Mesenteric fat pad (tissue), 1 donor: ENCODE data around the gene ARPC1B. TPM values are rescaled to one million over a fixed set of nuclear protein-coding genes. Genes with fewer than 3 reads are reported as not detected.

Experiments
- DNase-seq: peaks from one replicate; pipeline ENCODE4 v3.0.0-alpha.2; 2020; ENCODE audit warnings: low spot score
- total RNA-seq: library from RNA; stranded (reverse); fragmentation: NEBNext Ultra II Directional; extraction: Animal tissue kit (Norgen Biotek cat#: 25700); gene quantifications from one replicate; pipeline ENCODE4 v1.2.1, GENCODE V29; 2021
- donor health status: DM: yes; HTN: yes; CAD: no.

Gene ARPC1B
- total RNA-seq, 1 donor from 2014 or later: 159 TPM

GRCh38 chr7:99440195-99440594 is 65.7 kb downstream of the ARPC1B start:
- no peak for DNase-seq

Other genes starting within 250 kb of the ARPC1B start
- 31.2 TPM for gene SMURF1, start 230.6 kb upstream of the ARPC1B start, total RNA-seq
- gene KPNA7, start 166.6 kb upstream of the ARPC1B start, total RNA-seq: not detected
- not detected for gene MYH16, start 101.9 kb upstream of the ARPC1B start, total RNA-seq
- 109 TPM for gene ARPC1A, start 48.8 kb upstream of the ARPC1B start, total RNA-seq
- 88.8 TPM for gene PDAP1, start 33.9 kb downstream of the ARPC1B start, total RNA-seq
- gene BUD31, start 34.2 kb downstream of the ARPC1B start, total RNA-seq: 68.2 TPM
- 11.7 TPM for gene PTCD1, start 64.1 kb downstream of the ARPC1B start, total RNA-seq
- gene CPSF4, start 64.2 kb downstream of the ARPC1B start, total RNA-seq: 54.7 TPM
- gene ATP5MF, start 91.4 kb downstream of the ARPC1B start, total RNA-seq: 256 TPM
- 7.8 TPM for gene ZNF789, start 98.2 kb downstream of the ARPC1B start, total RNA-seq
- gene ZNF394, start 125.6 kb downstream of the ARPC1B start, total RNA-seq: 24.4 TPM
- 5.7 TPM for gene ZKSCAN5, start 129.9 kb downstream of the ARPC1B start, total RNA-seq
- 2.5 TPM for gene FAM200A, start 177.4 kb downstream of the ARPC1B start, total RNA-seq
- gene ZNF655, start 183.9 kb downstream of the ARPC1B start, total RNA-seq: 78.2 TPM
- 0.55 TPM for gene TMEM225B, start 223.5 kb downstream of the ARPC1B start, total RNA-seq
- 10.9 TPM for gene ZSCAN25, start 242.2 kb downstream of the ARPC1B start, total RNA-seq